ENCODE data around the gene SORCS2. TPM values are rescaled to one million over a fixed set of nuclear protein-coding genes. Genes with fewer than 3 reads are reported as not detected.

SORCS2 gene
- total and polyA plus RNA-seq, 8 donors = 4.6 to 9.7 (median 7.2) TPM

GRCh38 chr4:7736436-7737267, 544.3 kb downstream of the SORCS2 start:
- peaks cover 0 to 13% of the 10 kb centered on the region in 2 donors for H3K27me3 ChIP-seq
- intact Hi-C loops (cut with DNase I) = no loop called here
- ATAC-seq = no peak
- no peaks in the 10 kb centered on the region for H3K4me1 ChIP-seq
- H3K36me3 ChIP-seq = peaks cover 0 to 7% of the 10 kb centered on the region in 2 donors
- H3K4me3 ChIP-seq = no peak overlapping the region
- no peak for TF ChIP-seq CTCF (IDR thresholded peaks at IDR 0.05)
- H3K9me3 ChIP-seq = no peaks in the 10 kb centered on the region
- peak in 1 of 4 donors; percentile 67 for DNase-seq
- H3K27ac ChIP-seq = no peak overlapping the region

GRCh38 chr4:7737268-7737645, 544.9 kb downstream of the SORCS2 start:
- no peak for TF ChIP-seq CTCF (IDR thresholded peaks at IDR 0.05)
- H3K4me1 ChIP-seq = no peaks in the 10 kb centered on the region
- H3K36me3 ChIP-seq = peaks cover 0 to 7% of the 10 kb centered on the region in 2 donors
- H3K27me3 ChIP-seq = peaks cover 0 to 13% of the 10 kb centered on the region in 2 donors
- no peak for DNase-seq
- H3K27ac ChIP-seq = no peak overlapping the region
- no peak for ATAC-seq
- H3K9me3 ChIP-seq = no peaks in the 10 kb centered on the region
- intact Hi-C loops (cut with DNase I) = no loop called here
- H3K4me3 ChIP-seq = no peak overlapping the region

- TF ChIP-seq CTCF (IDR thresholded peaks at IDR 0.05) = no peak
- ATAC-seq = no peak
- Histone ChIP-seq H3K36me3 (peaks cover 0 to 7% of the 10 kb centered on the region in 2 donors), H3K9me3 (no peaks in the 10 kb centered on the region), H3K4me3 (no peak overlapping the region), H3K4me1 (no peaks in the 10 kb centered on the region), H3K27me3 (peaks cover 0 to 13% of the 10 kb centered on the region in 2 donors), H3K27ac (no peak overlapping the region)
- intact Hi-C loops (cut with DNase I) = no loop called here
- no peak for DNase-seq
Observed at GRCh38 chr4:7737752-7738457, 545.6 kb downstream of the SORCS2 start.

GRCh38 chr4:7738458-7739076, 546.2 kb downstream of the SORCS2 start:
- DNase-seq (no peak), ATAC-seq (no peak)
- no peaks in the 10 kb centered on the region for H3K9me3 ChIP-seq
- no peak overlapping the region for H3K27ac ChIP-seq
- H3K4me3 ChIP-seq = no peak overlapping the region
- peaks cover 0 to 13% of the 10 kb centered on the region in 2 donors for H3K27me3 ChIP-seq
- peaks cover 0 to 7% of the 10 kb centered on the region in 2 donors for H3K36me3 ChIP-seq
- H3K4me1 ChIP-seq = peaks cover 0 to 4% of the 10 kb centered on the region in 2 donors
- TF ChIP-seq CTCF (IDR thresholded peaks at IDR 0.05) = no peak
- intact Hi-C loops (cut with DNase I) = no loop called here

All from left lung (tissue), 10 donors.